NCI-H187 (cell line): Measurements from ENCODE around the gene RNF10.
"Not testable (repeated sequence)": the region's sequence is repeated elsewhere in the genome, so short reads cannot be mapped to it uniquely, and the experiment has no call there.

ENCODE experiments used
- DNase-seq, 2 experiments: peaks; one replicate each; lab custom pipeline; 2025; lab: John Stamatoyannopoulos, UW

RNF10 gene

GRCh38 chr12:120528861-120529525, 5.2 kb upstream of the RNF10 start, which contains the start of gene COQ5:
TSS of gene COQ5 (minus strand) at chr12:120529158. CDS start at chr12:120529141, 17 bp downstream.
- peak; percentile 84 to 88 for DNase-seq

- peak; percentile 64 to 72 for DNase-seq
Observed at GRCh38 chr12:120529641-120530417, 4.3 kb upstream of the RNF10 start.

- DNase-seq, result not testable (repeated sequence)
Observed at GRCh38 chr12:120530418-120530761, 3.8 kb upstream of the RNF10 start.

GRCh38 chr12:120532701-120533238, 1.4 kb upstream of the RNF10 start:
- no peak for DNase-seq

GRCh38 chr12:120534703-120535655, 823 bp downstream of the RNF10 start:
- DNase-seq, result no peak

- DNase-seq, result no peak
Observed at GRCh38 chr12:120536064-120536791, 2.1 kb downstream of the RNF10 start.

- DNase-seq, result no peak
Observed at GRCh38 chr12:120537856-120538220, 3.7 kb downstream of the RNF10 start.

GRCh38 chr12:120538281-120539156, 4.4 kb downstream of the RNF10 start:
- no peak for DNase-seq

GRCh38 chr12:120539303-120539702, 5.1 kb downstream of the RNF10 start:
- DNase-seq, result no peak

GRCh38 chr12:120540445-120540844, 6.3 kb downstream of the RNF10 start:
- no peak for DNase-seq

- no peak for DNase-seq
Observed at GRCh38 chr12:120542166-120542565, 8.0 kb downstream of the RNF10 start.

GRCh38 chr12:120544691-120545090, 10.5 kb downstream of the RNF10 start:
- DNase-seq, result no peak

GRCh38 chr12:120546050-120546386, 11.9 kb downstream of the RNF10 start:
- no peak for DNase-seq

- DNase-seq, result no peak
Observed at GRCh38 chr12:120554678-120555077, 20.5 kb downstream of the RNF10 start.

- DNase-seq, result no peak
Observed at GRCh38 chr12:120557589-120557988, 23.4 kb downstream of the RNF10 start.

GRCh38 chr12:120562906-120563305, 28.8 kb downstream of the RNF10 start:
- DNase-seq, result no peak

- DNase-seq, result no peak
Observed at GRCh38 chr12:120563495-120563894, 29.3 kb downstream of the RNF10 start.

GRCh38 chr12:120571299-120571698, 37.1 kb downstream of the RNF10 start:
- no peak for DNase-seq

- DNase-seq, result no peak
Observed at GRCh38 chr12:120573560-120573959, 39.4 kb downstream of the RNF10 start.

GRCh38 chr12:120574106-120574505, 40.0 kb downstream of the RNF10 start:
- no peak for DNase-seq

- peak in 1 of 2 experiments; percentile 43 for DNase-seq
Observed at GRCh38 chr12:120579179-120579578, 45.0 kb downstream of the RNF10 start.
